H9 (cell line): ENCODE data around the gene SNTG2. TPM values are rescaled to one million over a fixed set of nuclear protein-coding genes. Genes with fewer than 3 reads are reported as not detected.

Experiments used
- DNase-seq: peaks from one replicate; pipeline ENCODE4 v3.0.0-alpha.2; 2017
- H2AFZ ChIP-seq: one replicate; pipeline ENCODE4 v1.6.1; 2013; ENCODE audit warnings: mild to moderate bottlenecking, low read length, control low read depth, moderate library complexity
- H2AK5ac ChIP-seq: 2 replicates; pipeline ENCODE4 v1.6.1; 2013; ENCODE audit warnings: low read length, control low read depth, mixed read lengths; ENCODE audit not compliant: insufficient read length
- H2BK120ac ChIP-seq: one replicate; pipeline ENCODE4 v1.6.1; 2013; ENCODE audit warnings: low read depth, mild to moderate bottlenecking, low read length, control low read depth, inconsistent platforms; ENCODE audit not compliant: poor library complexity, severe bottlenecking
- H2BK12ac ChIP-seq: 2 replicates; pipeline ENCODE4 v1.6.1; 2013; ENCODE audit warnings: low read length, control low read depth, mixed read lengths, low read depth; ENCODE audit not compliant: insufficient read length
- H2BK15ac ChIP-seq: 2 replicates; pipeline ENCODE4 v1.6.1; 2013; ENCODE audit warnings: low read depth, low read length, control low read depth
- H2BK20ac ChIP-seq: one replicate; pipeline ENCODE4 v1.6.1; 2013; ENCODE audit warnings: low read depth, mild to moderate bottlenecking, low read length, control low read depth, inconsistent platforms; ENCODE audit not compliant: poor library complexity, severe bottlenecking
- H2BK5ac ChIP-seq: 2 replicates; pipeline ENCODE4 v1.6.1; 2013; ENCODE audit warnings: low read length, control low read depth, mixed read lengths; ENCODE audit not compliant: insufficient read length
- H3K14ac ChIP-seq: 2 replicates; pipeline ENCODE4 v1.6.1; 2013; ENCODE audit warnings: low read length, control low read depth; ENCODE audit not compliant: insufficient read depth
- H3K18ac ChIP-seq: 2 replicates; pipeline ENCODE4 v1.6.1; 2013; ENCODE audit warnings: low read depth, mild to moderate bottlenecking, mixed read lengths, low read length, control low read depth; ENCODE audit not compliant: insufficient read length
- H3K23ac ChIP-seq: 2 replicates; pipeline ENCODE4 v1.6.1; 2013; ENCODE audit warnings: low read length, control low read depth, mixed read lengths, low read depth; ENCODE audit not compliant: insufficient read length
- H3K23me2 ChIP-seq: 2 replicates; pipeline ENCODE4 v1.6.1; 2013; ENCODE audit warnings: low read depth, mild to moderate bottlenecking, mixed read lengths, low read length, control low read depth; ENCODE audit not compliant: insufficient read length, poor library complexity, severe bottlenecking
- H3K27ac ChIP-seq: 2 replicates; pipeline ENCODE4 v1.5.1; 2013; ENCODE audit warnings: low read length, control low read depth, mixed read lengths, low read depth; ENCODE audit not compliant: insufficient read length
- H3K27me3 ChIP-seq: 2 replicates; pipeline ENCODE4 v1.6.1; 2013; ENCODE audit warnings: low read length, control low read depth, inconsistent platforms; ENCODE audit not compliant: insufficient read depth
- H3K4ac ChIP-seq: 2 replicates; pipeline ENCODE4 v1.6.1; 2013; ENCODE audit warnings: low read depth, mild to moderate bottlenecking, control low read depth, inconsistent platforms, low read length, moderate library complexity
- H3K4me1 ChIP-seq: 2 replicates; pipeline ENCODE4 v1.6.1; 2013; ENCODE audit warnings: low read length, control low read depth, inconsistent platforms; ENCODE audit not compliant: insufficient read depth
- H3K4me2 ChIP-seq: 2 replicates; pipeline ENCODE4 v1.6.1; 2013; ENCODE audit warnings: low read length, control low read depth, mixed read lengths; ENCODE audit not compliant: insufficient read length, insufficient read depth
- H3K56ac ChIP-seq: 2 replicates; pipeline ENCODE4 v1.6.1; 2013; ENCODE audit warnings: low read depth, mild to moderate bottlenecking, mixed read lengths, low read length, control low read depth; ENCODE audit not compliant: insufficient read length
- H3K79me1 ChIP-seq: 2 replicates; pipeline ENCODE4 v1.6.1; 2013; ENCODE audit warnings: low read depth, mild to moderate bottlenecking, moderate library complexity, low read length, control low read depth, inconsistent platforms; ENCODE audit not compliant: insufficient read depth, poor library complexity, severe bottlenecking
- H3K79me2 ChIP-seq: 2 replicates; pipeline ENCODE4 v1.6.1; 2013; ENCODE audit warnings: low read length, control low read depth, inconsistent platforms; ENCODE audit not compliant: insufficient read depth
- H3K9ac ChIP-seq: 2 replicates; pipeline ENCODE4 v1.6.1; 2013; ENCODE audit warnings: low read length, control low read depth, mixed read lengths; ENCODE audit not compliant: insufficient read length; ENCODE audit errors: extremely low read depth
- H3K9me3 ChIP-seq: one replicate; pipeline ENCODE4 v1.6.1; 2013; ENCODE audit warnings: low read depth, low read length, inconsistent platforms; ENCODE audit not compliant: control insufficient read depth
- H3T11ph ChIP-seq: one replicate; pipeline ENCODE4 v1.6.1; 2013; ENCODE audit warnings: mild to moderate bottlenecking, low read length, control low read depth, inconsistent platforms
- H4K20me1 ChIP-seq: one replicate; pipeline ENCODE4 v1.6.1; 2013; ENCODE audit not compliant: control insufficient read depth, insufficient read length, insufficient read depth
- H4K5ac ChIP-seq: 2 replicates; pipeline ENCODE4 v1.6.1; 2013; ENCODE audit warnings: low read depth, mild to moderate bottlenecking, mixed read lengths, low read length, control low read depth; ENCODE audit not compliant: insufficient read length
- H4K8ac ChIP-seq: replicated peaks from 2 replicates; pipeline ENCODE4 v1.6.1; 2013; ENCODE audit warnings: low read length, control low read depth, mixed read lengths, low read depth; ENCODE audit not compliant: insufficient read length
- H4K91ac ChIP-seq: 2 replicates; pipeline ENCODE4 v1.6.1; 2013; ENCODE audit warnings: low read depth, mild to moderate bottlenecking, moderate library complexity, mixed read lengths, low read length, control low read depth; ENCODE audit not compliant: insufficient read length
- H3K27ac Mint-ChIP-seq, 3 experiments: 2 replicates in 2 of 3; 3 replicates in 1 of 3; pipeline ENCODE4 v1.8.0; 2020 to 2021; ENCODE audit warnings: mixed read lengths in 3 of 3, mild to moderate bottlenecking in 1 of 3, moderate library complexity in 1 of 3
- H3K27me3 Mint-ChIP-seq: 2 replicates; pipeline ENCODE4 v1.8.0; 2021; ENCODE audit warnings: low read depth, mild to moderate bottlenecking, moderate library complexity, mixed read lengths
- H3K36me3 Mint-ChIP-seq, 3 experiments: 2 replicates in 2 of 3; 3 replicates in 1 of 3; pipeline ENCODE4 v1.8.0; 2020 to 2021; ENCODE audit warnings: low read depth in 3 of 3, mixed read lengths in 3 of 3; ENCODE audit not compliant: insufficient read depth in 1 of 3
- H3K4me1 Mint-ChIP-seq, 2 experiments: 2 replicates each; pipeline ENCODE4 v1.8.0; 2020; ENCODE audit warnings: mixed read lengths in 2 of 2
- H3K4me3 Mint-ChIP-seq, 2 experiments: 2 replicates in 1 of 2; 3 replicates in 1 of 2; pipeline ENCODE4 v1.8.0; 2020 to 2021; ENCODE audit warnings: mild to moderate bottlenecking in 2 of 2, mixed read lengths in 2 of 2, moderate library complexity in 1 of 2
- H3K9me3 Mint-ChIP-seq, 2 experiments: 2 replicates in 1 of 2; 3 replicates in 1 of 2; pipeline ENCODE4 v1.8.0; 2020; ENCODE audit warnings: mild to moderate bottlenecking in 2 of 2, mixed read lengths in 2 of 2, moderate library complexity in 1 of 2
- WGBS: extraction: QIAGEN DNeasy Blood & Tissue Kit; methylation state at CpG from one replicate; pipeline ENCODE4 v1.1.7; 2013; ENCODE audit warnings: missing lambda C conversion rate, low lambda C conversion rate, mixed read lengths; ENCODE audit not compliant: insufficient read length; ENCODE audit errors: extremely low coverage; 5-methylcytosine and 5-hydroxymethylcytosine counted together
- total RNA-seq: library from RNA; stranded (reverse); gene quantifications from 2 replicates; pipeline ENCODE4 v1.2.1, GENCODE V29; 2021
- TF ChIP-seq, protein P1 (sequence below): fragments of 200-600 bp; sonication (generic); conservative IDR thresholded peaks from 3 replicates; pipeline ENCODE4 v1.8.0; 2021; ENCODE audit warnings: antibody characterized with exemption, mild to moderate bottlenecking

Gene SNTG2
- total RNA-seq, 1 experiment from 2014 or later, result 13.2 TPM

DNA sequence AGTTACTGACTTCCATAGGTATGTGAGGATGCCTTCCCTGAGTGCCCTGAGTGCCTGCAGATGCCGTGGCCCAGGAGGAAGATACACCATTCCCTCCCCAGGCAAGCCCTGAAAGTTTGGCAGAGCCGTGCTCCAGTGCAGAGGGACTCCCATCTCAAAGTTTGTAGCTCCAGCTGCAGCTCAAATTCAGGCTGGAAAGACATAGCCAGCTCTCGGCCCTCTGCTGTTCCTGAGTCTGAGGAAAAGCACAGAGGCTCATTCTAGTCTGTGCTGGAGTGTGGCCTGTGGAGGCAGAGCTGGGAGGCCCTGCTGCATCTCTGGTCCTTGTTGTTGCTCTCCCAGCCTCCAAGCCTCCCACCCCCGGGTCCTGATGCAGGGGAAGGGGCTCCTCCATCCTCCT is 446.7 kb downstream of the SNTG2 start:
- Histone ChIP-seq H3K4ac (no peak overlapping the region), H3K4me2 (no peak overlapping the region), H3K18ac (no peak overlapping the region), H2AK5ac (no peak overlapping the region), H3K27ac (no peak overlapping the region), H3K9ac (no peak overlapping the region), H2BK5ac (no peak overlapping the region), H3K23ac (no peak overlapping the region), H3K23me2 (no peaks in the 10 kb centered on the region), H3T11ph (no peak overlapping the region), H2BK20ac (no peak overlapping the region), H4K5ac (no peak overlapping the region), H3K14ac (no peak overlapping the region), H3K79me1 (no peaks in the 10 kb centered on the region), H2BK15ac (no peak overlapping the region), H3K4me1 (no peaks in the 10 kb centered on the region), H2AFZ (no peak overlapping the region), H3K9me3 (no peaks in the 10 kb centered on the region), H4K91ac (no peak overlapping the region), H4K8ac (no peak overlapping the region), H2BK12ac (no peak overlapping the region), H3K79me2 (no peaks in the 10 kb centered on the region), H3K56ac (no peak overlapping the region), H2BK120ac (no peak overlapping the region), H4K20me1 (no peaks in the 10 kb centered on the region), H3K27me3 (no peaks in the 10 kb centered on the region)
- H3K4me3 Mint-ChIP-seq, result no peak overlapping the region
- H3K4me1 Mint-ChIP-seq, result peaks cover under 1 to 12% of the 10 kb centered on the region in 2 experiments; a peak in 1 of 4 replicates
- peaks cover 0 to 3% (median 0%) of the 10 kb centered on the region in 3 experiments; a peak in 1 of 7 replicates for H3K36me3 Mint-ChIP-seq
- DNase-seq, result no peak
- H3K27me3 Mint-ChIP-seq, result peaks cover 26% of the 10 kb centered on the region
- H3K9me3 Mint-ChIP-seq, result peaks cover 0 to 3% of the 10 kb centered on the region in 2 experiments; a peak in 2 of 5 replicates
- H3K27ac Mint-ChIP-seq, result peak overlapping the region in 1 of 3 experiments; percentile 43; a peak in 1 of 7 replicates
- TF ChIP-seq, protein P1, sequence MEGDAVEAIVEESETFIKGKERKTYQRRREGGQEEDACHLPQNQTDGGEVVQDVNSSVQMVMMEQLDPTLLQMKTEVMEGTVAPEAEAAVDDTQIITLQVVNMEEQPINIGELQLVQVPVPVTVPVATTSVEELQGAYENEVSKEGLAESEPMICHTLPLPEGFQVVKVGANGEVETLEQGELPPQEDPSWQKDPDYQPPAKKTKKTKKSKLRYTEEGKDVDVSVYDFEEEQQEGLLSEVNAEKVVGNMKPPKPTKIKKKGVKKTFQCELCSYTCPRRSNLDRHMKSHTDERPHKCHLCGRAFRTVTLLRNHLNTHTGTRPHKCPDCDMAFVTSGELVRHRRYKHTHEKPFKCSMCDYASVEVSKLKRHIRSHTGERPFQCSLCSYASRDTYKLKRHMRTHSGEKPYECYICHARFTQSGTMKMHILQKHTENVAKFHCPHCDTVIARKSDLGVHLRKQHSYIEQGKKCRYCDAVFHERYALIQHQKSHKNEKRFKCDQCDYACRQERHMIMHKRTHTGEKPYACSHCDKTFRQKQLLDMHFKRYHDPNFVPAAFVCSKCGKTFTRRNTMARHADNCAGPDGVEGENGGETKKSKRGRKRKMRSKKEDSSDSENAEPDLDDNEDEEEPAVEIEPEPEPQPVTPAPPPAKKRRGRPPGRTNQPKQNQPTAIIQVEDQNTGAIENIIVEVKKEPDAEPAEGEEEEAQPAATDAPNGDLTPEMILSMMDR, result no peak
- no CpG with 5 or more reads among the region's 4 CpGs for WGBS
